ENCODE data around the gene KRTAP5-7.

DNA sequence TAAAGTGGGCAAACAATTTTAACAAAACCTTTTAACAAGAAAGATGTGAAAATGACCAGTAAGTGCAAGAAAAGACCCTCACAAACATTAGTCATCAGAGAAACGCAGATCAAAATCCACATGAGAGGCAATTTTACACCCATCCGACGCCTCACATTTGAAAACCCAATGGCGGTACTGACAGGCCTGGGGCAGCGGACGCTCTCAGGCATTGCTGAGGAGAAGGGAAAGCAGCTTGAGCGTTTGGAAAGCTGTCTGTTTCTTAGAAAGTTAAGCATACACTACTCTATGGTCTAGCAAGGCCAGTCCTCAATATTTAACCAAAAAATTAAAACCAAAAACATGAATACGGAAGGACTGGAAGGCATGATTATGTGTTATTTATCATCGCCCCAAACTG lies 8.8 kb downstream of the KRTAP5-7 start:
- TF ChIP-seq, protein P1, sequence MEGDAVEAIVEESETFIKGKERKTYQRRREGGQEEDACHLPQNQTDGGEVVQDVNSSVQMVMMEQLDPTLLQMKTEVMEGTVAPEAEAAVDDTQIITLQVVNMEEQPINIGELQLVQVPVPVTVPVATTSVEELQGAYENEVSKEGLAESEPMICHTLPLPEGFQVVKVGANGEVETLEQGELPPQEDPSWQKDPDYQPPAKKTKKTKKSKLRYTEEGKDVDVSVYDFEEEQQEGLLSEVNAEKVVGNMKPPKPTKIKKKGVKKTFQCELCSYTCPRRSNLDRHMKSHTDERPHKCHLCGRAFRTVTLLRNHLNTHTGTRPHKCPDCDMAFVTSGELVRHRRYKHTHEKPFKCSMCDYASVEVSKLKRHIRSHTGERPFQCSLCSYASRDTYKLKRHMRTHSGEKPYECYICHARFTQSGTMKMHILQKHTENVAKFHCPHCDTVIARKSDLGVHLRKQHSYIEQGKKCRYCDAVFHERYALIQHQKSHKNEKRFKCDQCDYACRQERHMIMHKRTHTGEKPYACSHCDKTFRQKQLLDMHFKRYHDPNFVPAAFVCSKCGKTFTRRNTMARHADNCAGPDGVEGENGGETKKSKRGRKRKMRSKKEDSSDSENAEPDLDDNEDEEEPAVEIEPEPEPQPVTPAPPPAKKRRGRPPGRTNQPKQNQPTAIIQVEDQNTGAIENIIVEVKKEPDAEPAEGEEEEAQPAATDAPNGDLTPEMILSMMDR (IDR thresholded peaks at IDR 0.05): no peak
- no peak for TF ChIP-seq EZH2 (IDR thresholded peaks at IDR 0.05)
- no peak for TF ChIP-seq EZH2phosphoT487 (IDR thresholded peaks at IDR 0.05)
